HG03196 (cell line): ENCODE results near the gene SERTM2.

Experiments used
- ATAC-seq: cut with Tn5 transposase; IDR thresholded peaks from one replicate; pipeline ENCODE4 v1.9.1; 2021; ENCODE audit not compliant: unreplicated experiment

Gene SERTM2

GRCh38 chrX:111555406-111555958 lies 44.0 kb downstream of the SERTM2 start:
- ATAC-seq, result no peak

- no peak for ATAC-seq
These were observed 49.4 kb downstream of the SERTM2 start for GRCh38 chrX:111560801-111561200.

DNA sequence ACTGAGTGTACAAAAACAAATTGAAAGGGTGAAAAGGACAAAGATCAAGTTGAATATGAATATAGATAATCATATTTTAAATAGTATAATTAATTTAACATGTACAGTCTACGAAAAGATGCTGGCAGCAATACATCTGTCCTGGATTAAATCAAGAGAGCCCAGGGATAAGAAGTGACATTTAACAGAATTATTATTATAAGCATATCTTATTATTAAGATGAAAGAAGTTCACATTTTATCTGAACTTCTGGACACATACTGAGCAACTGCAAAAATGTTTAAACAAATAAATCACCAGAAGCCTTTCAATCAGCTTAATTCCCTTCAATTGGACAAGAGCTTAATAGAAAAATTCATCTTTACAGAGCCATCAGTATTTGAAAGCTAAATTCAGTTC lies 50.4 kb downstream of the SERTM2 start:
- ATAC-seq, result no peak

- no peak for ATAC-seq
These were observed 56.3 kb downstream of the SERTM2 start for GRCh38 chrX:111567542-111568255.

DNA sequence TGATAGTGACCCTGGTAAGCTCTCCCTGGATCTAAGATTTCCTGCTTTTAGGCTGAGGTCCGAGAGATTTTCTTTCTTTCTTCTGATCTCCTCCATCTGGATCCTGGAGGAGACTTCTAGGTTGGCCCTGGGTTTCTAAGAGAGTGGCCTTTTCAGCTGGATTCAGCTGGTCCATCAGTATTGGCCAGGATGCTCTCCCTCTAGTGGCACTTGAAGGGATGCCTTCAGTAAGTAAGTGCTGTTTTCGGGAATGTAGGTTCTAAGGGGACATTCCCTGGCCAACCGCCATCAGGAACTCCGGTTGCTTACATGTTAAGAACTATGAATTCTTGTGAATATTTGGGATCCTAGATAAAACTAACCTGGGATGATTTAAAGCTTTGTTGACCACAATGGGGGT lies 56.9 kb downstream of the SERTM2 start:
- ATAC-seq, result no peak

DNA sequence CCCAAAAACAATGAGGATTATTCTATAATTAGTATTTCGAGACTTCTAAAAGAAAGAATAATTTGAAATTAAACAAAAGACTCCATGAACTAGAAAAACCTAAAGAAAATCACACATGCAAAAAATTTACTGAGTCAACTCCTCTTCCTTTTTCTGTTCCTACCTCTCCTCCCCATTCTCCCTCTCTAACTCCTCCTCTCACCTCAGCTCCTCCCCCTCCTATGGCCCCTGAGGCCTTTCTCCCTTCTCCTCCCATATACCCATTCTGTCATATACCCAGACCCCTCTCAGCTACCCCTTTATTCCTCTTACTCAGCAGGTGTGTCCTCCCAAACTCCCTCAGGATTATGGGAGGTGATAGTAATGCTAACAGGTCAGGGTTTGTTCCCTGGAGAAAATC lies 57.4 kb downstream of the SERTM2 start:
- no peak for ATAC-seq
